Common myeloid progenitor, CD34-positive (primary cell): ENCODE data around the gene TNFRSF1A.

ENCODE experiments used
- CTCF ChIA-PET: fragments of 350-600 bp; sonication (Branson Sonifier 250); formaldehyde crosslinking; loops from one replicate; lab custom pipeline; 2021; ENCODE audit warnings: antibody characterized with exemption; lab: Charles Lee
- POLR2A ChIA-PET: fragments of 350-600 bp; sonication (Branson Sonifier 250); formaldehyde crosslinking; loops from one replicate; lab custom pipeline; 2021; ENCODE audit warnings: antibody characterized with exemption; lab: Charles Lee
- DNase-seq, 3 donors: peaks; one replicate each; pipeline versions ENCODE4 v3.0.0 to v3.0.0-alpha.2; 2013
- H3K27ac ChIP-seq, 2 experiments: 1 replicate in 1 of 2; 2 replicates in 1 of 2; pipeline ENCODE4 v1.7.0; 2013; ENCODE audit warnings: inconsistent platforms in 2 of 2, low read length in 2 of 2, mild to moderate bottlenecking in 2 of 2, low read depth in 1 of 2, moderate library complexity in 1 of 2; ENCODE audit not compliant: severe bottlenecking in 2 of 2, insufficient read depth in 1 of 2, poor library complexity in 1 of 2
- H3K27me3 ChIP-seq, 5 experiments: replicated peaks in 2 of 5; 1 replicate in 3 of 5; 2 replicates in 2 of 5; pipeline versions ENCODE4 v1.6.1 to v1.7.0; 2013; ENCODE audit warnings: low read length in 4 of 5, mild to moderate bottlenecking in 2 of 5, moderate library complexity in 2 of 5, inconsistent platforms in 1 of 5; ENCODE audit not compliant: insufficient read depth in 5 of 5, control insufficient read depth in 4 of 5
- H3K36me3 ChIP-seq, 4 experiments: 1 replicate in 2 of 4; 2 replicates in 2 of 4; pipeline versions ENCODE4 v1.6.1 to v1.7.0; 2013; ENCODE audit warnings: low read length in 3 of 4, control low read depth in 1 of 4, mild to moderate bottlenecking in 1 of 4; ENCODE audit not compliant: control insufficient read depth in 4 of 4, insufficient read depth in 4 of 4
- H3K4me1 ChIP-seq, 4 experiments: 1 replicate in 3 of 4; 2 replicates in 1 of 4; pipeline versions ENCODE4 v1.6.1 to v1.7.1; 2013; ENCODE audit warnings: low read length in 3 of 4, mild to moderate bottlenecking in 3 of 4, control low read depth in 1 of 4, inconsistent platforms in 1 of 4, moderate library complexity in 1 of 4; ENCODE audit not compliant: control insufficient read depth in 4 of 4, insufficient read depth in 4 of 4; ENCODE audit errors: control extremely low read depth in 1 of 4
- H3K4me3 ChIP-seq, 7 experiments: 1 replicate in 4 of 7; 2 replicates in 3 of 7; pipeline versions ENCODE4 v1.5.1 to v1.7.0; 2013; ENCODE audit warnings: mild to moderate bottlenecking in 7 of 7, low read length in 6 of 7, moderate library complexity in 6 of 7, inconsistent platforms in 2 of 7, low read depth in 2 of 7, control low read depth in 1 of 7; ENCODE audit not compliant: insufficient read depth in 4 of 7, control insufficient read depth in 1 of 7; ENCODE audit errors: extremely low read depth in 1 of 7
- H3K9me3 ChIP-seq, 5 experiments: 1 replicate in 4 of 5; 2 replicates in 1 of 5; pipeline versions ENCODE4 v1.6.1 to v1.7.1; 2013; ENCODE audit warnings: low read length in 4 of 5, mild to moderate bottlenecking in 2 of 5, inconsistent platforms in 1 of 5, low read depth in 1 of 5, moderate library complexity in 1 of 5; ENCODE audit not compliant: control insufficient read depth in 4 of 5, insufficient read depth in 2 of 5; ENCODE audit errors: control extremely low read depth in 1 of 5
- WGBS: methylation state at CpG from one replicate; pipeline ENCODE4 v1.1.5; 2013; ENCODE audit not compliant: insufficient coverage; 5-methylcytosine and 5-hydroxymethylcytosine counted together

Gene TNFRSF1A

GRCh38 chr12:6285532-6286306, 56.2 kb downstream of the TNFRSF1A start:
- no peak for DNase-seq
- no CpG with 5 or more reads among the region's 1 CpG for WGBS
- no peak overlapping the region for H3K27ac ChIP-seq

GRCh38 chr12:6285063-6285477, 56.8 kb downstream of the TNFRSF1A start:
- 2% methylated on average over 8 of the region's 8 CpGs for WGBS
- H3K36me3 ChIP-seq = no peaks in the 10 kb centered on the region
- no peak overlapping the region for H3K4me3 ChIP-seq
- CTCF ChIA-PET = interaction anchor here (0.6 to 7.4 kb wide), 20 partner anchors 9 to 321 kb away, joined by 3 to 100 read pairs (median 4); no protein-coding TSS in a partner anchor
- H3K27ac ChIP-seq = no peak overlapping the region
- H3K9me3 ChIP-seq = no peaks in the 10 kb centered on the region
- H3K27me3 ChIP-seq = no peaks in the 10 kb centered on the region
- H3K4me1 ChIP-seq = peaks cover 0 to 10% (median 0%) of the 10 kb centered on the region in 4 experiments
- DNase-seq = peak; percentile 66 to 76 (median 68)
- POLR2A ChIA-PET = no interaction called here

More at GRCh38 chr12:6285532-6286306, 56.2 kb downstream of the TNFRSF1A start:
- Histone ChIP-seq H3K4me1 (peaks cover 0 to 10% (median 0%) of the 10 kb centered on the region in 4 experiments), H3K9me3 (no peaks in the 10 kb centered on the region), H3K36me3 (no peaks in the 10 kb centered on the region), H3K4me3 (no peak overlapping the region), H3K27me3 (no peaks in the 10 kb centered on the region)
- ChIA-PET POLR2A (interaction anchor here (0.7 kb wide), 1 partner anchor 1642 kb away, joined by 3 read pairs; no protein-coding TSS in a partner anchor), CTCF (interaction anchor here (0.7 to 7.4 kb wide), 24 partner anchors 9 to 296 kb away, joined by 3 to 100 read pairs (median 4); no protein-coding TSS in a partner anchor)

DNA sequence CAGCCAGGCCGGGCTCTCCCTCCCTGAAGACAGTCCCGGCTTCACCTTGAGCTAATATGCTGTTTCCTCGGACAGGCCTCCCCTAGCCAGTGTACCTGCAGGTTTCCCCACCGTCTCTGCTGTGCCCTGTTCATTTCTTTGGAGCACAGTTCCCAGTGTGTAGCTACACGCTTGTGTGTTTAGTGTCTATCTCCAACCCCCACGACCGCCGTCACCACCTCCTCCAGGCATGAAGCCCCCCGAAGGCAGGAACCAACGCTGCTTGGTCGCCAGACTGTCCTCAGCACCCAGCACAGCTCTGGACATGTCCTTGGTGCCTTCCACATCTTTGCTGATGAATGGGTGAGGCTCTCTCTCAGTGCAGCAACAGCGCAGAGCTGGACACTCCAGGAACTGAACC, 57.6 kb downstream of the TNFRSF1A start:
- DNase-seq = no peak
- no peak overlapping the region for H3K27ac ChIP-seq
- ChIA-PET CTCF (interaction anchor here (0.6 to 7.4 kb wide), 24 partner anchors 9 to 320 kb away, joined by 3 to 100 read pairs (median 4); no protein-coding TSS in a partner anchor), POLR2A (interaction anchor here (0.6 kb wide), 1 partner anchor 86 kb away, joined by 5 read pairs; no protein-coding TSS in a partner anchor)
- no peak overlapping the region for H3K4me3 ChIP-seq
- no peaks in the 10 kb centered on the region for H3K9me3 ChIP-seq
- H3K4me1 ChIP-seq = peaks cover 0 to 10% (median 0%) of the 10 kb centered on the region in 4 experiments
- H3K27me3 ChIP-seq = peaks cover 0 to under 1% (median 0%) of the 10 kb centered on the region in 5 experiments
- 98% methylated on average over 10 of the region's 12 CpGs for WGBS
- no peaks in the 10 kb centered on the region for H3K36me3 ChIP-seq

DNA sequence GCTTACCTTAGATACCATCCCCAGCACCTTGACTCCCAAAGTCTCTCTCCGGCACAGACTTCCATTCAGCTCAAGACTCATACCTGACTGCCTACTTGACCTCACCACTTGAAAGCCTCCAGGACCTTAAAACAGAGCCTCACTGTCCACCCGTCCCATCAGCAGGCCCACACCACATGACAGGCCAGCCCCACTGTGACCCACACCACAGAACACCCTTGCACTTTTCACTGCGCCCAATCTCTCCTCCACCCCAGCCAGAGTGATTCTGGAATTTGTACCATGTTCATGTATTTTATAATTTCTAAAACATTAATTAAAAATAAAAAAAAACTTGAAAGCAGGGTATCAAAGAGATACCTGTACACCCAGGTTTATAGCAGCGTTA, 59.4 kb downstream of the TNFRSF1A start:
- no peak for DNase-seq
- Histone ChIP-seq H3K9me3 (no peaks in the 10 kb centered on the region), H3K4me3 (no peak overlapping the region), H3K4me1 (peaks cover 0 to 21% (median 11%) of the 10 kb centered on the region in 4 experiments), H3K27ac (no peak overlapping the region), H3K27me3 (peaks cover 0 to 4% (median 0%) of the 10 kb centered on the region in 5 experiments), H3K36me3 (no peaks in the 10 kb centered on the region)
- CTCF ChIA-PET = interaction anchor here (1.2 to 7.4 kb wide), 6 partner anchors 41 to 294 kb away, joined by 3 to 100 read pairs (median 7); no protein-coding TSS in a partner anchor
- WGBS = 100% methylated on average over 3 of the region's 4 CpGs
- POLR2A ChIA-PET = no interaction called here

GRCh38 chr12:6281081-6281809, 60.6 kb downstream of the TNFRSF1A start:
- H3K27ac ChIP-seq = no peak overlapping the region
- no peaks in the 10 kb centered on the region for H3K36me3 ChIP-seq
- no peak overlapping the region for H3K4me3 ChIP-seq
- ChIA-PET CTCF (interaction anchor here (1.2 to 7.4 kb wide), 3 partner anchors 42 to 292 kb away, joined by 3 to 100 read pairs (median 3); no protein-coding TSS in a partner anchor), POLR2A (interaction anchor here (0.6 kb wide), 1 partner anchor 11 kb away, joined by 4 read pairs; no protein-coding TSS in a partner anchor)
- DNase-seq = no peak
- H3K4me1 ChIP-seq = peaks cover 0 to 19% (median 11%) of the 10 kb centered on the region in 4 experiments
- 92% methylated on average over 13 of the region's 13 CpGs for WGBS
- no peaks in the 10 kb centered on the region for H3K9me3 ChIP-seq
- H3K27me3 ChIP-seq = peaks cover 0 to 4% (median 0%) of the 10 kb centered on the region in 5 experiments

DNA sequence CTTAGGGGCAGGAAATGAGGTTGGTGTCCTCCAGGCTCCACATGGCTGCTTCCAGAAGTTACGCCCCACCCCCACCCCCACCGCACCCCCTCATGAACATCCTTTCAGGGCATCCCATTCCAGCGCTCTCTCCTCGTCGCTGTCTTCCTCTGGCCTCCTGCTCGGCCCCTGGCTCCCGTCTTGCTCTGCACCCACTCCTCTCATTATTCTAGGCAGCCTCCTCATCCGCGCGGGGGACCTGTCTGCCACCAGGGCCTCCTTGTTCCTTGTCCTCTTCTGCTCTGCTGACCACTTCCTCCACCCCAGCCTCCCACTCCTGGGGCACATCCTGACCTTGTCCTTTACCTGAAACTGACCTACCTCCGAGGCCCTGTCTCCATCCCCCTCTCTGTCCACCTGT, 61.2 kb downstream of the TNFRSF1A start:
- no peaks in the 10 kb centered on the region for H3K9me3 ChIP-seq
- H3K27me3 ChIP-seq = peaks cover 0 to 6% (median 0%) of the 10 kb centered on the region in 5 experiments
- peaks cover 0 to 16% (median 11%) of the 10 kb centered on the region in 4 experiments for H3K4me1 ChIP-seq
- no peak overlapping the region for H3K4me3 ChIP-seq
- H3K27ac ChIP-seq = no peak overlapping the region
- no peak for DNase-seq
- 98% methylated on average over 6 of the region's 11 CpGs for WGBS
- H3K36me3 ChIP-seq = no peaks in the 10 kb centered on the region
- CTCF ChIA-PET = interaction anchor here (1.7 to 4.1 kb wide), 3 partner anchors 82 to 220 kb away, joined by 6 to 30 read pairs (median 18); no protein-coding TSS in a partner anchor
- POLR2A ChIA-PET = no interaction called here
